ENCODE results near the gene PMPCA.
A peak's percentile ranks its signal among the peaks of the same experiment; 100 is the strongest.

PMPCA gene

GRCh38 chr9:136433849-136434579 lies 23.6 kb downstream of the PMPCA start:
- no peak overlapping the region for H3K9ac ChIP-seq (ENCODE audit: low read length)
- no peak overlapping the region for H3K18ac ChIP-seq (ENCODE audit: low read depth in 1 of 2, low read length in 2 of 2)
- H3K4me1 ChIP-seq (ENCODE audit: control insufficient read depth, insufficient read depth, low read depth, low read length), result peaks cover 30% of the 10 kb centered on the region
- H3K27me3 ChIP-seq (ENCODE audit: control insufficient read depth in 1 of 2, insufficient read depth in 1 of 2, low read length in 2 of 2), result no peaks in the 10 kb centered on the region
- no peak overlapping the region for H3K4ac ChIP-seq (ENCODE audit: low read depth in 1 of 2, low read length in 2 of 2)
- no peak overlapping the region for H3K14ac ChIP-seq (ENCODE audit: low read length in 2 of 2)
- H3K79me1 ChIP-seq (replicated peaks; ENCODE audit: low read length, poor library complexity, severe bottlenecking), result peaks cover 39% of the 10 kb centered on the region
- peaks cover 33 to 71% of the 10 kb centered on the region in 2 experiments for H3K36me3 ChIP-seq (ENCODE audit: control insufficient read depth in 1 of 2, insufficient read depth in 2 of 2, low read depth in 1 of 2, low read length in 2 of 2)
- H3K4me2 ChIP-seq (ENCODE audit: low read length, poor library complexity, severe bottlenecking), result no peak overlapping the region
- no peak for DNase-seq
- no peak overlapping the region for H3K4me3 ChIP-seq (ENCODE audit: insufficient read depth in 1 of 2, low read depth in 1 of 2, low read length in 2 of 2)
- no peak overlapping the region for H2BK120ac ChIP-seq (ENCODE audit: low read depth, low read length)
- peak overlapping the region; percentile 25 for H4K91ac ChIP-seq (ENCODE audit: low read length)
- no peak overlapping the region for H2BK5ac ChIP-seq (ENCODE audit: low read depth, low read length, poor library complexity, severe bottlenecking)
- H4K8ac ChIP-seq (ENCODE audit: low read length), result no peak overlapping the region
- H2AK5ac ChIP-seq (ENCODE audit: low read length, severe bottlenecking), result no peak overlapping the region
- H3K9me3 ChIP-seq (ENCODE audit: control insufficient read depth, low read length), result no peaks in the 10 kb centered on the region
- H3K27ac ChIP-seq (ENCODE audit: low read length, poor library complexity, severe bottlenecking), result no peak overlapping the region
- no peak overlapping the region for H3K23ac ChIP-seq (ENCODE audit: low read length in 2 of 2)
- no peak overlapping the region for H2BK15ac ChIP-seq (ENCODE audit: low read depth, poor library complexity, severe bottlenecking)
- WGBS, result 96% methylated on average over 32 of the region's 37 CpGs
- no peak overlapping the region for H2AFZ ChIP-seq (ENCODE audit: low read depth, low read length)
- H2BK12ac ChIP-seq (ENCODE audit: low read length in 2 of 2), result no peak overlapping the region

DNA sequence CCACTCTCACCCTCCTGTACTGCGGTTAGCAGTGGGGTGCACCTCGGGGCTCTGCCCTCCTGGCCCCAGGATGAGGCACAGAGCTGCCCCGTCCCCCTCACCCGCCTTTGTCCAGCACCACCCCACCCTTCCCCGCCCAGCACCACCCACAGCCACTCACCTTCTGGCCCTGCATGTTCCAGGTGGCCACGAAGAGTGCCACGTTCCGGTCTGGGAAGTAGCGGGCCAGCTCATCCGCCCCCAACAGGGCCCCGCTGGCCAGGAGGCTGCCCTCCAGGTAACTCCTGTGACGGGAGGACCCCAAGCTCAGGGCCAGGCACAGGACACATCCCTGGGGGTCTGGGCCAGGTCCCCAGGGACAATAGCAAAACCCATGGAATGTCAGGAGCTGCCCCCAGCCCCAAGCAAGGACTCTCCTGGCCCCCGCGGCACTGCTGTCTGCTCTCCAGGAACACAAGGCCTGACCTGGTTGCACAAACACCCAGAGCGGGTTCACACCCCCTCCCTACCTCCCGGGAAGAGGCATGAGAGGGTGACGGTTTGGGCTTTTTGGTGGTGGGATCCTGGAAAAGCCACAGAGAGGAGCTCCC lies 24.2 kb downstream of the PMPCA start:
- Histone ChIP-seq H4K8ac (ENCODE audit: low read length) (no peak overlapping the region), H3K4me1 (ENCODE audit: control insufficient read depth, insufficient read depth, low read depth, low read length) (peaks cover 30% of the 10 kb centered on the region), H3K9me3 (ENCODE audit: control insufficient read depth, low read length) (no peaks in the 10 kb centered on the region), H2BK15ac (ENCODE audit: low read depth, poor library complexity, severe bottlenecking) (no peak overlapping the region), H2AK5ac (ENCODE audit: low read length, severe bottlenecking) (no peak overlapping the region), H3K4me2 (ENCODE audit: low read length, poor library complexity, severe bottlenecking) (no peak overlapping the region), H3K4me3 (ENCODE audit: insufficient read depth in 1 of 2, low read depth in 1 of 2, low read length in 2 of 2) (no peak overlapping the region), H3K79me1 (replicated peaks; ENCODE audit: low read length, poor library complexity, severe bottlenecking) (peaks cover 41% of the 10 kb centered on the region), H2AFZ (ENCODE audit: low read depth, low read length) (no peak overlapping the region), H2BK12ac (ENCODE audit: low read length in 2 of 2) (no peak overlapping the region), H3K23ac (ENCODE audit: low read length in 2 of 2) (no peak overlapping the region), H3K18ac (ENCODE audit: low read depth in 1 of 2, low read length in 2 of 2) (no peak overlapping the region), H3K27ac (ENCODE audit: low read length, poor library complexity, severe bottlenecking) (no peak overlapping the region), H3K36me3 (ENCODE audit: control insufficient read depth in 1 of 2, insufficient read depth in 2 of 2, low read depth in 1 of 2, low read length in 2 of 2) (peaks cover 27 to 65% of the 10 kb centered on the region in 2 experiments), H3K27me3 (ENCODE audit: control insufficient read depth in 1 of 2, insufficient read depth in 1 of 2, low read length in 2 of 2) (no peaks in the 10 kb centered on the region), H3K4ac (ENCODE audit: low read depth in 1 of 2, low read length in 2 of 2) (no peak overlapping the region), H4K91ac (ENCODE audit: low read length) (no peak overlapping the region), H3K14ac (ENCODE audit: low read length in 2 of 2) (no peak overlapping the region), H3K9ac (ENCODE audit: low read length) (no peak overlapping the region), H2BK5ac (ENCODE audit: low read depth, low read length, poor library complexity, severe bottlenecking) (no peak overlapping the region), H2BK120ac (ENCODE audit: low read depth, low read length) (no peak overlapping the region)
- no peak for DNase-seq
- WGBS, result 97% methylated on average over 17 of the region's 17 CpGs

DNA sequence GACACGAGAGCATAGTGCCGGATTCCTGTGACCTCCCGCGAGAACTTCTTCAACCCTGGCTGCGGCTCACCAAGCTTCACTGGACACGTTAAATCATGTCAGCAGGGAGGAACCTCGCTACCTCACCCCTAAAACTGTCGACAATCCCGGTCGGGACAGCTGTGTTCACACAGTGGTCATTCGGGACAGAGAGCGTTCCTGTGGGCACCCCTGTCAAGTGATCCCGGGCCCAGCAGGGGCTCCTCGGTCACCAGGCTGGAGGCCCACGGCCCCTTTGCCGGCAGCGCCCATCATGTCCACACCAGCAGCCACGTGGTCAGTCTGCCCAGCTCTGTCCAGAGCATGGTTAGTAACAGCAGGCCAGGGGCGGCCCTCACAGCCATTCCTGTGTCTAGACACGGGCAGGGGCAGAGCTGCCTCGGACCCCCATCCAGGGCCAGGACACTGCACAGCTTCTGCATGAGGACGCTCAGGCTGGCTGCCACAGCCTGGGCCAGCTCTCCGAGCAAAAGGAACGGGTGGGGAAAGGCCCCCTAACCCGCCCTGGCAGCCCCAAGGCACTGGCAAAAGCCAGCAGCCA lies 25.7 kb downstream of the PMPCA start:
- Histone ChIP-seq H3K4ac (ENCODE audit: low read depth in 1 of 2, low read length in 2 of 2) (no peak overlapping the region), H3K27me3 (ENCODE audit: control insufficient read depth in 1 of 2, insufficient read depth in 1 of 2, low read length in 2 of 2) (no peaks in the 10 kb centered on the region), H3K14ac (ENCODE audit: low read length in 2 of 2) (no peak overlapping the region), H3K9ac (ENCODE audit: low read length) (no peak overlapping the region), H3K36me3 (ENCODE audit: control insufficient read depth in 1 of 2, insufficient read depth in 2 of 2, low read depth in 1 of 2, low read length in 2 of 2) (peaks cover 30 to 65% of the 10 kb centered on the region in 2 experiments), H3K4me2 (ENCODE audit: low read length, poor library complexity, severe bottlenecking) (no peak overlapping the region), H3K9me3 (ENCODE audit: control insufficient read depth, low read length) (no peaks in the 10 kb centered on the region), H2AFZ (ENCODE audit: low read depth, low read length) (no peak overlapping the region), H3K79me1 (replicated peaks; ENCODE audit: low read length, poor library complexity, severe bottlenecking) (peaks cover 46% of the 10 kb centered on the region), H2BK120ac (ENCODE audit: low read depth, low read length) (no peak overlapping the region), H3K4me3 (ENCODE audit: insufficient read depth in 1 of 2, low read depth in 1 of 2, low read length in 2 of 2) (no peak overlapping the region), H4K91ac (ENCODE audit: low read length) (no peak overlapping the region), H3K27ac (ENCODE audit: low read length, poor library complexity, severe bottlenecking) (no peak overlapping the region), H2BK5ac (ENCODE audit: low read depth, low read length, poor library complexity, severe bottlenecking) (no peak overlapping the region), H4K8ac (ENCODE audit: low read length) (no peak overlapping the region), H3K4me1 (ENCODE audit: control insufficient read depth, insufficient read depth, low read depth, low read length) (peaks cover 36% of the 10 kb centered on the region), H2BK15ac (ENCODE audit: low read depth, poor library complexity, severe bottlenecking) (no peak overlapping the region), H3K23ac (ENCODE audit: low read length in 2 of 2) (no peak overlapping the region), H2AK5ac (ENCODE audit: low read length, severe bottlenecking) (no peak overlapping the region), H2BK12ac (ENCODE audit: low read length in 2 of 2) (no peak overlapping the region), H3K18ac (ENCODE audit: low read depth in 1 of 2, low read length in 2 of 2) (no peak overlapping the region)
- 90% methylated on average over 25 of the region's 25 CpGs for WGBS
- DNase-seq, result no peak

DNA sequence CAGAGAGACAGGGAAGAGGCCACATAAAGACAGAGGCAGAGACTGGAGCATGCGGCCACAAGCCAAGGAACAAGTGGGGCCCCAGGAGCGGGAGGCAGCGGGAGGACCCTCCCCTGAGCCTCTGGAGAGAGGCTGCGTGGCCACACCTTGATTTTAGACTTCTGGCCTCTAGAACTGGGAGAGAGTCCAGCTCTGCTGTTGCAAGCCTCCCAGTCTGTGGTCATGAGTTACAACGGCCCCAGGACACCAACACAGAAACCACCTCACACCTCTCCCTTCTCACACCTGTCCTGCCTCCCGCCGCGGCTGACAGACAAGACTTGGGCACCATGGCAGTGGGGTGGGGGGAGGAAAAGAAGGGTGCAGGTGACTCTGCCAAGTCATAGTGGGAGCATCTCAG lies 27.0 kb downstream of the PMPCA start:
- no peak overlapping the region for H3K23ac ChIP-seq (ENCODE audit: low read length in 2 of 2)
- no peak overlapping the region for H2BK12ac ChIP-seq (ENCODE audit: low read length in 2 of 2)
- H2BK120ac ChIP-seq (ENCODE audit: low read depth, low read length), result no peak overlapping the region
- H2AFZ ChIP-seq (ENCODE audit: low read depth, low read length), result no peak overlapping the region
- no peak overlapping the region for H4K91ac ChIP-seq (ENCODE audit: low read length)
- H3K79me1 ChIP-seq (replicated peaks; ENCODE audit: low read length, poor library complexity, severe bottlenecking), result peaks cover 44% of the 10 kb centered on the region
- no peak overlapping the region for H3K4ac ChIP-seq (ENCODE audit: low read depth in 1 of 2, low read length in 2 of 2)
- peak overlapping the region; percentile 90 for H3K4me2 ChIP-seq (ENCODE audit: low read length, poor library complexity, severe bottlenecking)
- peak overlapping the region in 1 of 2 experiments; percentile 53 for H3K14ac ChIP-seq (ENCODE audit: low read length in 2 of 2)
- H3K9ac ChIP-seq (ENCODE audit: low read length), result peak overlapping the region; percentile 87
- H3K27me3 ChIP-seq (ENCODE audit: control insufficient read depth in 1 of 2, insufficient read depth in 1 of 2, low read length in 2 of 2), result no peaks in the 10 kb centered on the region
- H3K4me3 ChIP-seq (ENCODE audit: insufficient read depth in 1 of 2, low read depth in 1 of 2, low read length in 2 of 2), result peak overlapping the region in 1 of 2 experiments; percentile 91
- peaks cover 47% of the 10 kb centered on the region for H3K4me1 ChIP-seq (ENCODE audit: control insufficient read depth, insufficient read depth, low read depth, low read length)
- no peaks in the 10 kb centered on the region for H3K9me3 ChIP-seq (ENCODE audit: control insufficient read depth, low read length)
- no peak overlapping the region for H3K27ac ChIP-seq (ENCODE audit: low read length, poor library complexity, severe bottlenecking)
- no peak overlapping the region for H2BK5ac ChIP-seq (ENCODE audit: low read depth, low read length, poor library complexity, severe bottlenecking)
- no peak overlapping the region for H2BK15ac ChIP-seq (ENCODE audit: low read depth, poor library complexity, severe bottlenecking)
- H2AK5ac ChIP-seq (ENCODE audit: low read length, severe bottlenecking), result no peak overlapping the region
- peaks cover 36 to 67% of the 10 kb centered on the region in 2 experiments for H3K36me3 ChIP-seq (ENCODE audit: control insufficient read depth in 1 of 2, insufficient read depth in 2 of 2, low read depth in 1 of 2, low read length in 2 of 2)
- DNase-seq, result no peak
- H4K8ac ChIP-seq (ENCODE audit: low read length), result no peak overlapping the region
- no peak overlapping the region for H3K18ac ChIP-seq (ENCODE audit: low read depth in 1 of 2, low read length in 2 of 2)
- 87% methylated on average over 7 of the region's 8 CpGs for WGBS
